ENCODE results near the gene SRPK1. TPM values are rescaled to one million over a fixed set of nuclear protein-coding genes. Genes with fewer than 3 reads are reported as not detected.

Gene SRPK1
- total and polyA plus RNA-seq, 2 of the 13 experiments (the other 11 are each of a cell fraction or from before 2014, with no cell fraction given): 56.4 to 142 TPM

- no peak overlapping the region for H2AFZ ChIP-seq (ENCODE audit: low read length)
- no peak for TF ChIP-seq GTF3A (CRISPR knock-in tag; conservative IDR thresholded peaks at IDR 0.05)
- no peak for TF ChIP-seq IRX3 (CRISPR knock-in tag; IDR thresholded peaks at IDR 0.05; ENCODE audit: borderline replicate concordance, low read depth)
- no peak for TF ChIP-seq THAP7 (CRISPR knock-in tag; IDR thresholded peaks at IDR 0.05)
- TF ChIP-seq HNF1B (CRISPR knock-in tag; IDR thresholded peaks at IDR 0.05): no peak
- TF ChIP-seq ZKSCAN1 (IDR thresholded peaks at IDR 0.05; ENCODE audit: low read length): no peak
- TF ChIP-seq SP140L (CRISPR knock-in tag; IDR thresholded peaks at IDR 0.05; ENCODE audit: borderline replicate concordance): no peak
- no peak for TF ChIP-seq ELK4 (CRISPR knock-in tag; IDR thresholded peaks at IDR 0.05; ENCODE audit: borderline replicate concordance)
- no peak for TF ChIP-seq ZEB1 (IDR thresholded peaks at IDR 0.05; ENCODE audit: insufficient replicate concordance, low read depth)
- no peak for TF ChIP-seq SPEN (CRISPR knock-in tag; IDR thresholded peaks at IDR 0.05; ENCODE audit: low read depth)
- TF ChIP-seq TBP (CRISPR knock-in tag; IDR thresholded peaks at IDR 0.05): no peak
- peaks cover 97% of the 10 kb centered on the region for H3K79me2 ChIP-seq (ENCODE audit: insufficient read depth, low read length)
- H3K27me3 ChIP-seq (ENCODE audit: control insufficient read depth in 1 of 2, insufficient read depth in 2 of 2, low read length in 2 of 2): no peaks in the 10 kb centered on the region
- no peaks in the 10 kb centered on the region for H3K4me1 ChIP-seq (ENCODE audit: insufficient read depth, low read length)
- H3K27ac ChIP-seq (ENCODE audit: extremely low read length, insufficient read depth, low read length): no peak overlapping the region
- POLR2A ChIA-PET: no interaction called here
- no peak overlapping the region for H3K4me3 ChIP-seq (replicated peaks in 1 of 3; ENCODE audit: insufficient read depth in 1 of 3, low read depth in 2 of 3, low read length in 3 of 3)
- no TSS peak for BruUV-seq (replicated peaks)
- peaks cover 19% of the 10 kb centered on the region for H4K20me1 ChIP-seq (ENCODE audit: insufficient read depth, low read length)
- intact Hi-C loops (cut with micrococcal nuclease; ENCODE audit: unreplicated experiment): no loop called here
- no peaks in the 10 kb centered on the region for H3K9me3 ChIP-seq (ENCODE audit: low read length)
- CTCF ChIA-PET (ENCODE audit: low intra/inter-chr PET ratio, low total read pairs): no interaction called here
- no peak overlapping the region for H3K4me2 ChIP-seq (ENCODE audit: low read depth, low read length)
- in situ Hi-C loops (cut with HindIII; ENCODE audit: extremely low pct_ligation_motif_present, low pct_unique_long_range_greater_than_20kb): no loop called here
- H3K9ac ChIP-seq (ENCODE audit: insufficient read depth, low read depth, low read length): no peak overlapping the region
- no peak for FAIRE-seq
- H3K36me3 ChIP-seq (replicated peaks in 1 of 2; ENCODE audit: control insufficient read depth in 1 of 2, insufficient read depth in 2 of 2, low read length in 2 of 2): peaks cover 8 to 63% of the 10 kb centered on the region in 2 experiments
- WGBS (ENCODE audit: low lambda C conversion rate): 96% methylated on average over 4 of the region's 4 CpGs
- ATAC-seq: no peak
- no peak for DNase-seq (ENCODE audit: low spot score)
Measured at GRCh38 chr6:35897486-35897885, 23.4 kb downstream of the SRPK1 start.

All from HepG2 (cell line).